SK-N-SH (cell line): ENCODE measurements around the gene IL17A.
"Not testable (repeated sequence)": the region's sequence is repeated elsewhere in the genome, so short reads cannot be mapped to it uniquely, and the experiment has no call there.

Experiments used
- FOXM1 ChIP-seq: IDR thresholded peaks from 2 replicates; pipeline ENCODE4 v1.4.0; 2012; ENCODE audit warnings: low read depth, mild to moderate bottlenecking
- POLR2AphosphoS5 ChIP-seq: IDR thresholded peaks from 2 replicates; pipeline ENCODE4 v1.6.1; 2012; ENCODE audit warnings: low read depth, low read length
- RAD21 ChIP-seq: IDR thresholded peaks from 2 replicates; pipeline ENCODE4 v1.6.1; 2012; ENCODE audit warnings: mild to moderate bottlenecking, low read length
- RCOR1 ChIP-seq: fragments of 150-350 bp; IDR thresholded peaks from 2 replicates; pipeline ENCODE4 v1.6.1; 2017; ENCODE audit warnings: antibody characterized with exemption, low read length
- TF ChIP-seq, protein P1 (sequence below): fragments of 200-600 bp; sonication (generic); IDR thresholded peaks from 2 replicates; pipeline ENCODE4 v1.6.1; 2017; ENCODE audit warnings: antibody characterized with exemption, mild to moderate bottlenecking, moderate library complexity
- TF ChIP-seq, protein P2 (sequence below): fragments of 150-350 bp; IDR thresholded peaks from 2 replicates; pipeline ENCODE4 v1.6.1; 2016; ENCODE audit warnings: mild to moderate bottlenecking, low read depth, low read length
- TF ChIP-seq, protein P3 (sequence below): fragments of 150-350 bp; IDR thresholded peaks from 2 replicates; pipeline ENCODE4 v1.6.1; 2017; ENCODE audit warnings: antibody characterized with exemption, low read length, low read depth, borderline replicate concordance

DNA sequence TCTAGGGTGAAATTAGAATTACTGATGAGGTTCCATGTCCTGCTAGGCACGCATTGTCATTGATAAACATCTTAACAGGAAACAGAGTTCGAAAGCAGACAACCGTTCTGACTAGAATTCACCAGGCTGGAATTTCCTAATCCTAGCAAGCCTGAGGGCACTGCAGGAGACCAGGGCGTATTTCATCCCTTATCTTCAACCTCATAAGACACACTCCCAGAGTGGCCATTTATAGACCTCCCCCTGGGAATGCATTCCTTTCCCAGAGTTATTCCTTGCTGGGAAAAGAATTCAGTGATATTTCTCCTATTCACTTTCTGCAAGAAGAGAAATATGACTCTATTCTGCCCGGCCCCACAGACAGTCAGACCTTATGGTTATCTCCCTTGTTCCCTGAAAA is 13.9 kb downstream of the IL17A start:
- TF ChIP-seq, protein P1, sequence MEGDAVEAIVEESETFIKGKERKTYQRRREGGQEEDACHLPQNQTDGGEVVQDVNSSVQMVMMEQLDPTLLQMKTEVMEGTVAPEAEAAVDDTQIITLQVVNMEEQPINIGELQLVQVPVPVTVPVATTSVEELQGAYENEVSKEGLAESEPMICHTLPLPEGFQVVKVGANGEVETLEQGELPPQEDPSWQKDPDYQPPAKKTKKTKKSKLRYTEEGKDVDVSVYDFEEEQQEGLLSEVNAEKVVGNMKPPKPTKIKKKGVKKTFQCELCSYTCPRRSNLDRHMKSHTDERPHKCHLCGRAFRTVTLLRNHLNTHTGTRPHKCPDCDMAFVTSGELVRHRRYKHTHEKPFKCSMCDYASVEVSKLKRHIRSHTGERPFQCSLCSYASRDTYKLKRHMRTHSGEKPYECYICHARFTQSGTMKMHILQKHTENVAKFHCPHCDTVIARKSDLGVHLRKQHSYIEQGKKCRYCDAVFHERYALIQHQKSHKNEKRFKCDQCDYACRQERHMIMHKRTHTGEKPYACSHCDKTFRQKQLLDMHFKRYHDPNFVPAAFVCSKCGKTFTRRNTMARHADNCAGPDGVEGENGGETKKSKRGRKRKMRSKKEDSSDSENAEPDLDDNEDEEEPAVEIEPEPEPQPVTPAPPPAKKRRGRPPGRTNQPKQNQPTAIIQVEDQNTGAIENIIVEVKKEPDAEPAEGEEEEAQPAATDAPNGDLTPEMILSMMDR, result not testable (repeated sequence)
- TF ChIP-seq FOXM1, POLR2AphosphoS5, RAD21, RCOR1: not testable (repeated sequence)
- TF ChIP-seq, protein P2, sequence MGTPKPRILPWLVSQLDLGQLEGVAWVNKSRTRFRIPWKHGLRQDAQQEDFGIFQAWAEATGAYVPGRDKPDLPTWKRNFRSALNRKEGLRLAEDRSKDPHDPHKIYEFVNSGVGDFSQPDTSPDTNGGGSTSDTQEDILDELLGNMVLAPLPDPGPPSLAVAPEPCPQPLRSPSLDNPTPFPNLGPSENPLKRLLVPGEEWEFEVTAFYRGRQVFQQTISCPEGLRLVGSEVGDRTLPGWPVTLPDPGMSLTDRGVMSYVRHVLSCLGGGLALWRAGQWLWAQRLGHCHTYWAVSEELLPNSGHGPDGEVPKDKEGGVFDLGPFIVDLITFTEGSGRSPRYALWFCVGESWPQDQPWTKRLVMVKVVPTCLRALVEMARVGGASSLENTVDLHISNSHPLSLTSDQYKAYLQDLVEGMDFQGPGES, result not testable (repeated sequence)
- TF ChIP-seq, protein P3, sequence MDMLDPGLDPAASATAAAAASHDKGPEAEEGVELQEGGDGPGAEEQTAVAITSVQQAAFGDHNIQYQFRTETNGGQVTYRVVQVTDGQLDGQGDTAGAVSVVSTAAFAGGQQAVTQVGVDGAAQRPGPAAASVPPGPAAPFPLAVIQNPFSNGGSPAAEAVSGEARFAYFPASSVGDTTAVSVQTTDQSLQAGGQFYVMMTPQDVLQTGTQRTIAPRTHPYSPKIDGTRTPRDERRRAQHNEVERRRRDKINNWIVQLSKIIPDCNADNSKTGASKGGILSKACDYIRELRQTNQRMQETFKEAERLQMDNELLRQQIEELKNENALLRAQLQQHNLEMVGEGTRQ, result not testable (repeated sequence)
